ENCODE data around the gene ADIPOR2.

Gene ADIPOR2

GRCh38 chr12:1716215-1716862 lies 25.5 kb downstream of the ADIPOR2 start:
- TF ChIP-seq REST (IDR thresholded peaks at IDR 0.05; ENCODE audit: low read depth) (no peak), NFIC (IDR thresholded peaks at IDR 0.05) (no peak), TEAD4 (IDR thresholded peaks at IDR 0.05) (no peak), MAX (IDR thresholded peaks at IDR 0.05) (no peak), TAF1 (IDR thresholded peaks at IDR 0.05; ENCODE audit: low read depth) (no peak), CREB1 (IDR thresholded peaks at IDR 0.05; ENCODE audit: low read depth) (no peak), EGR1 (IDR thresholded peaks at IDR 0.05) (no peak), FOXM1 (IDR thresholded peaks at IDR 0.05; ENCODE audit: borderline replicate concordance, low read depth) (no peak), USF1 (IDR thresholded peaks at IDR 0.05) (no peak), YY1 (IDR thresholded peaks at IDR 0.05; ENCODE audit: low read depth) (no peak), ZBTB7A (IDR thresholded peaks at IDR 0.05; ENCODE audit: low read depth) (no peak), RAD21 (IDR thresholded peaks at IDR 0.05; ENCODE audit: low read depth) (no peak), TCF12 (IDR thresholded peaks at IDR 0.05; ENCODE audit: low read depth) (no peak)

GRCh38 chr12:1716911-1717310 lies 26.0 kb downstream of the ADIPOR2 start:
- TF ChIP-seq EGR1 (IDR thresholded peaks at IDR 0.05) (no peak), TCF12 (IDR thresholded peaks at IDR 0.05; ENCODE audit: low read depth) (no peak), YY1 (IDR thresholded peaks at IDR 0.05; ENCODE audit: low read depth) (no peak), EP300 (IDR thresholded peaks at IDR 0.05; ENCODE audit: borderline replicate concordance) (no peak), TEAD4 (IDR thresholded peaks at IDR 0.05) (no peak), FOXM1 (IDR thresholded peaks at IDR 0.05; ENCODE audit: borderline replicate concordance, low read depth) (no peak), ZBTB7A (IDR thresholded peaks at IDR 0.05; ENCODE audit: low read depth) (no peak)

GRCh38 chr12:1719139-1719538 lies 28.3 kb downstream of the ADIPOR2 start:
- TF ChIP-seq TAF1 (IDR thresholded peaks at IDR 0.05; ENCODE audit: low read depth) (no peak), EP300 (IDR thresholded peaks at IDR 0.05; ENCODE audit: borderline replicate concordance) (no peak), FOXM1 (IDR thresholded peaks at IDR 0.05; ENCODE audit: borderline replicate concordance, low read depth) (no peak)

- no peak for TF ChIP-seq ZBTB7A (IDR thresholded peaks at IDR 0.05; ENCODE audit: low read depth)
Measured at GRCh38 chr12:1720494-1720893, 29.6 kb downstream of the ADIPOR2 start.

GRCh38 chr12:1723721-1724120 lies 32.9 kb downstream of the ADIPOR2 start:
- no peak for TF ChIP-seq TEAD4 (IDR thresholded peaks at IDR 0.05)
- TF ChIP-seq ZBTB7A (IDR thresholded peaks at IDR 0.05; ENCODE audit: low read depth) = no peak
- TF ChIP-seq TAF1 (IDR thresholded peaks at IDR 0.05; ENCODE audit: low read depth) = no peak
- TF ChIP-seq CREB1 (IDR thresholded peaks at IDR 0.05; ENCODE audit: low read depth) = no peak
- TF ChIP-seq FOXM1 (IDR thresholded peaks at IDR 0.05; ENCODE audit: borderline replicate concordance, low read depth) = no peak
- no peak for TF ChIP-seq RAD21 (IDR thresholded peaks at IDR 0.05; ENCODE audit: low read depth)
- no peak for TF ChIP-seq YY1 (IDR thresholded peaks at IDR 0.05; ENCODE audit: low read depth)
- TF ChIP-seq CEBPB (IDR thresholded peaks at IDR 0.05) = no peak
- TF ChIP-seq TCF12 (IDR thresholded peaks at IDR 0.05; ENCODE audit: low read depth) = no peak
- no peak for TF ChIP-seq NFIC (IDR thresholded peaks at IDR 0.05)
- no peak for TF ChIP-seq EGR1 (IDR thresholded peaks at IDR 0.05)
- no peak for TF ChIP-seq REST (IDR thresholded peaks at IDR 0.05; ENCODE audit: low read depth)
- no peak for TF ChIP-seq MAX (IDR thresholded peaks at IDR 0.05)
- no peak for TF ChIP-seq USF1 (IDR thresholded peaks at IDR 0.05)
- no peak for TF ChIP-seq EP300 (IDR thresholded peaks at IDR 0.05; ENCODE audit: borderline replicate concordance)

- no peak for TF ChIP-seq TAF1 (IDR thresholded peaks at IDR 0.05; ENCODE audit: low read depth)
Measured at GRCh38 chr12:1724250-1724649, 33.4 kb downstream of the ADIPOR2 start.

- TF ChIP-seq CEBPB (IDR thresholded peaks at IDR 0.05) (no peak), RAD21 (IDR thresholded peaks at IDR 0.05; ENCODE audit: low read depth) (no peak), TAF1 (IDR thresholded peaks at IDR 0.05; ENCODE audit: low read depth) (no peak), EGR1 (IDR thresholded peaks at IDR 0.05) (no peak)
Measured at GRCh38 chr12:1726753-1727152, 35.9 kb downstream of the ADIPOR2 start.
